Heart left ventricle (tissue), 16 donors: ENCODE results near the gene SLC43A3. TPM values are rescaled to one million over a fixed set of nuclear protein-coding genes. Genes with fewer than 3 reads are reported as not detected.

ENCODE experiments used
- ATAC-seq, 4 donors: fragments of 200-7000 bp; cut with Tn5 transposase; one replicate each; pipeline ENCODE4 v1.9.1; 2020 to 2022; ENCODE audit warnings: moderate library complexity in 4 of 4, mild to moderate bottlenecking in 3 of 4, moderate number of reproducible peaks in 1 of 4
- DNase-seq, 5 donors: peaks; one replicate each; pipeline ENCODE4 v3.0.0-alpha.2; 2020
- H3K27ac ChIP-seq, 12 donors: fragments of 200-600 bp; sonication (generic) in 4 of 12; one replicate each; pipeline versions ENCODE4 v1.5.0 to v1.8.0; 2016 to 2022; ENCODE audit warnings: mild to moderate bottlenecking in 2 of 12
- H3K27me3 ChIP-seq, 9 donors: fragments of 200-600 bp; sonication (generic) in 2 of 9; one replicate each; pipeline versions ENCODE4 v1.5.1 to v1.8.0; 2016 to 2022; ENCODE audit warnings: mild to moderate bottlenecking in 3 of 9
- H3K36me3 ChIP-seq, 9 donors: fragments of 200-600 bp; sonication (generic) in 2 of 9; one replicate each; pipeline versions ENCODE4 v1.5.0 to v1.8.0; 2018 to 2022; ENCODE audit warnings: mild to moderate bottlenecking in 2 of 9
- H3K4me1 ChIP-seq, 12 donors: fragments of 200-600 bp; sonication (generic) in 4 of 12; one replicate each; pipeline versions ENCODE4 v1.5.0 to v1.8.0; 2016 to 2022; ENCODE audit warnings: mild to moderate bottlenecking in 3 of 12
- H3K4me3 ChIP-seq, 12 donors: fragments of 200-600 bp; sonication (generic) in 4 of 12; one replicate each; pipeline versions ENCODE4 v1.5.0 to v1.8.0; 2017 to 2022; ENCODE audit warnings: mild to moderate bottlenecking in 9 of 12, moderate library complexity in 4 of 12
- H3K9me3 ChIP-seq, 12 donors: fragments of 200-600 bp; sonication (generic) in 4 of 12; one replicate each; pipeline versions ENCODE4 v1.5.0 to v1.8.0; 2016 to 2022; ENCODE audit warnings: mild to moderate bottlenecking in 1 of 12
- CTCF ChIP-seq, 12 donors: fragments of 200-600 bp; sonication (generic) in 4 of 12; IDR thresholded peaks; one replicate each; pipeline versions ENCODE4 v1.5.0 to v1.8.0; 2018 to 2022; ENCODE audit warnings: antibody characterized with exemption in 12 of 12, mild to moderate bottlenecking in 5 of 12
- POLR2A ChIP-seq, 2 donors: fragments of 450-650 bp; IDR thresholded peaks; one replicate each; pipeline ENCODE4 v1.6.1; 2017; ENCODE audit warnings: antibody characterized with exemption in 2 of 2, mild to moderate bottlenecking in 2 of 2, moderate library complexity in 2 of 2
- WGBS, 4 donors: extraction: QIAGEN DNeasy Blood & Tissue Kit in 2 of 4; methylation state at CpG; one replicate each; pipeline versions ENCODE4 v1.1.5 to v1.1.7; 2013 to 2018; 5-methylcytosine and 5-hydroxymethylcytosine counted together
- intact Hi-C, 10 donors: fragments of 100-400 bp; cut with DNase I; formaldehyde crosslinking; loops; one replicate each; pipeline versions ENCODE4 v1.11.1 to v1.14.2; 2022
- polyA plus RNA-seq, 2 donors: library from polyadenylated mRNA; stranded (reverse); fragments of 200-250 nt; gene quantifications; one replicate each; pipeline ENCODE4 v1.2.3, GENCODE V29; 2013
- total RNA-seq, 9 donors: library from RNA; depleted of rRNA in 2 of 9; stranded (reverse); fragments of >200 nt in 2 of 9; fragmentation: NEBNext Ultra II Directional in 3 of 9; extraction: Animal tissue kit (Norgen Biotek cat#: 25700) in 3 of 9; gene quantifications; one replicate each; pipeline versions ENCODE4 v1.1.0 to v1.2.4, GENCODE V29; 2016 to 2023
- donor health status: ischemic (EF 13 %, LVEDD 7.1; RV severe dilation, severe dysfunction).
- donor health status: healthy with polysubstance abuse.
- donor health status: DM: no; HTN: yes; CAD: no.
- donor health status: DM: no; HTN: no; CAD: no.
- donor health status: ischemic (EF 25% LVEDD 6.9; RV normal size, moderate dysfunction).
- donor health status: ischemic (EF 25% LVEDD 5.7; RV mildly dilated, moderate dysfunction).
- donor health status: healthy.
- donor health status: DM: yes; HTN: yes; CAD: no.
- donor health status: ischemic (EF 35%, LVEDD 5.7; RV mildly dilated, moderate dysfunction).
- donor health status: nonischemic (EF 11% LVEDD 7.7; RV severe dilation, severe dysfunction).
- donor health status: DM: yes; HTN: yes; CAD: no.
- donor health status: PGD.
- donor health status: ischemic (EF 29% LVEDD 5.4; RV normal size, mild dysfunction).
- donor health status: nonischemic (EF 23%, LVEDD 6.1; RV moderate dilation, normal function).

SLC43A3 gene
- total and polyA plus RNA-seq, 11 donors: 13.5 to 56.9 (median 23.6) TPM

DNA sequence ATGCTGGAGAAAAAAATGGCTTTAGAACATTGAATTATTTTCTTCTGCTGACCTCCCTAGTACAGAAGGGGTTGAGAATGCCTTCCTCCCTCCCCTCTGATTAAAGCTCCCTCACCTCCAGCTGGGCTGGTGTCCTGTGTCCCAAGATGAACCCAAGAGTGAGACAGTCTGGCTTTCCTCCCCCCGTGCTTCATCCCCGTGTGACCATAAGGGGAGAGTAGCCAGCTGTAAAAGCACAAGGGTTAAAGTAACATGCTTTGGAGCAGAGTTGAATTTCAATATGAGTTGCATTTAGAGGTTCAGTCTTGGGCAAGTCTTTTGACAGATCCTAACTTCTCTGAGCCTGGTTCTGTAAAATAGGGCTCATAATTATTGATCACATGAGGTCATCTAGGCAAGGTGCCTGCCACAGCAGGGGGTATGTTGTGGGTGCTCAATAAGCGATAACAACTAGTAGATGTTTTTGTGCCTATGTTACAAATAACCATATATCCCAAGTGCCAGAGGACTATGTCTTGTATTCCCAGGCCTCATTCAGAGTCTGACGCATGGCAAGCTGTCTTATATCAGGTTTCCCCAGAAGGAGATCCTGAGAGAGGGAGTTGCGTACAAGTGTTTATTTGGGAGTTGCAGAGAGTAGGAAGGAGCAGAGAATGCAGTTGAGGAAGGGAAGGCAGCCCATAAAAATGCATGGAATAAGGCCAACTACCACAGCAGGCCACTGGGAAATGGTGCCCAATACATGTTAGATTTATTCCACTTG lies 40.6 kb downstream of the SLC43A3 start:
- peak overlapping the region in 3 of 12 donors; percentile 30 to 54 (median 53) for H3K27ac ChIP-seq
- H3K27me3 ChIP-seq: peaks cover 0 to 6% (median 0%) of the 10 kb centered on the region in 9 donors
- H3K4me1 ChIP-seq: peaks cover 0 to 2% (median 0%) of the 10 kb centered on the region in 12 donors
- no peak for TF ChIP-seq CTCF (IDR thresholded peaks at IDR 0.05)
- no peak for TF ChIP-seq POLR2A (IDR thresholded peaks at IDR 0.05)
- H3K36me3 ChIP-seq: no peaks in the 10 kb centered on the region
- no peaks in the 10 kb centered on the region for H3K9me3 ChIP-seq
- 71 to 76% (median 74%) methylated on average over 5 of the region's 5 CpGs for WGBS, 4 donors
- intact Hi-C loops: loop anchor here in 1 of 10 donors (10.0 kb wide), 1 partner anchor 58 kb away; no protein-coding TSS in a partner anchor
- peak in 2 of 5 donors; percentile 29 to 44 for DNase-seq
- H3K4me3 ChIP-seq: no peak overlapping the region
- no peak for ATAC-seq

GRCh38 chr11:57380975-57381374 lies 45.9 kb downstream of the SLC43A3 start, which contains the start of gene PRG3:
TSS of gene PRG3 (minus strand) at chr11:57381150. CDS start at chr11:57380708, 442 bp downstream.
- H3K27ac ChIP-seq: no peak within 1 kb of the TSS
- peaks cover 0 to 4% (median 0%) of the 10 kb centered on the region in 9 donors for H3K27me3 ChIP-seq
- no peak within 1 kb of the TSS for H3K4me3 ChIP-seq
- DNase-seq (no peak), ATAC-seq (no peak)
- H3K4me1 ChIP-seq: no peaks in the 10 kb centered on the region
- no peak for TF ChIP-seq CTCF (IDR thresholded peaks at IDR 0.05)
- no peak for TF ChIP-seq POLR2A (IDR thresholded peaks at IDR 0.05)
- H3K36me3 ChIP-seq: no peaks in the 10 kb centered on the region
- 69 to 86% (median 76%) methylated on average over 2 of the region's 2 CpGs for WGBS, 4 donors
- intact Hi-C loops: loop anchor here in 1 of 10 donors (10.0 kb wide), 1 partner anchor 64 kb away; no protein-coding TSS in a partner anchor
- no peaks in the 10 kb centered on the region for H3K9me3 ChIP-seq

GRCh38 chr11:57379732-57380131 lies 47.2 kb downstream of the SLC43A3 start:
- H3K9me3 ChIP-seq: no peaks in the 10 kb centered on the region
- H3K36me3 ChIP-seq: no peaks in the 10 kb centered on the region
- H3K4me3 ChIP-seq: no peak overlapping the region
- intact Hi-C loops: loop anchor here in 1 of 10 donors (10.0 kb wide), 1 partner anchor 65 kb away; no protein-coding TSS in a partner anchor
- 30 to 35% (median 31%) methylated on average over 9 to 10 of the region's 10 CpGs for WGBS, 4 donors
- peaks cover 0 to 4% (median 0%) of the 10 kb centered on the region in 12 donors for H3K4me1 ChIP-seq
- TF ChIP-seq POLR2A (IDR thresholded peaks at IDR 0.05) (no peak), CTCF (IDR thresholded peaks at IDR 0.05) (no peak)
- H3K27ac ChIP-seq: no peak overlapping the region
- H3K27me3 ChIP-seq: peaks cover 0 to 4% (median 0%) of the 10 kb centered on the region in 9 donors
- DNase-seq (no peak), ATAC-seq (no peak)

GRCh38 chr11:57378186-57378585 lies 48.7 kb downstream of the SLC43A3 start:
- H3K27ac ChIP-seq: no peak overlapping the region
- no peaks in the 10 kb centered on the region for H3K36me3 ChIP-seq
- H3K9me3 ChIP-seq: no peaks in the 10 kb centered on the region
- no peak overlapping the region for H3K4me3 ChIP-seq
- intact Hi-C loops: no loop called here
- peaks cover 0 to 8% (median 2%) of the 10 kb centered on the region in 12 donors for H3K4me1 ChIP-seq
- ATAC-seq (no peak), DNase-seq (no peak)
- peaks cover 0 to 4% (median 0%) of the 10 kb centered on the region in 9 donors for H3K27me3 ChIP-seq
- no peak for TF ChIP-seq POLR2A (IDR thresholded peaks at IDR 0.05)
- TF ChIP-seq CTCF (IDR thresholded peaks at IDR 0.05): no peak
